ENCODE results near the gene CCDC57. TPM values are rescaled to one million over a fixed set of nuclear protein-coding genes. Genes with fewer than 3 reads are reported as not detected.

Gene CCDC57
- total RNA-seq, 4 donors from 2014 or later: 23.5 to 87.5 (median 48.3) TPM

DNA sequence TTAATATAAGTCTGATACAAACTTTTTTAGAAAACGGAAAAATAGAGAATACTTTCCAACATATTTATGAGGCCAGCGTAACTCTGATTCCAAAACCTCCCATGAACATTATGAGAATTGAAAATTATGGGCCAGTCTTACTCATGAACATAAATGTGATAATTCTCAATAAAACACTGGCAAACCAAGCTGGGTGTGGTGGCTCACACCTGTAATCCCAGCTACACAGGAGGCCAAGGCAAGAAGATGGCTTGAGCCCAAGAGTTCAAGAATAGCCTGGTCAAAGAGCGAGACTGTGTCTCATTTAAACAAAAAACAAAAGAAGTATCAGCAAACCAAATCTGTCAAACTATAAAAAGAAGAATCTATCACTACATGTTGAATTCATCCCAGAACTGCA lies 47.8 kb downstream of the CCDC57 start:
- no peak overlapping the region for H3K4me3 ChIP-seq
- H3K36me3 ChIP-seq: peaks cover 0 to 13% (median 2%) of the 10 kb centered on the region in 4 donors
- no peaks in the 10 kb centered on the region for H3K9me3 ChIP-seq
- DNase-seq: no peak
- TF ChIP-seq CTCF (IDR thresholded peaks at IDR 0.05) (no peak), POLR2A (IDR thresholded peaks at IDR 0.05) (no peak), POLR2AphosphoS5 (IDR thresholded peaks at IDR 0.05) (no peak), EP300 (IDR thresholded peaks at IDR 0.05; ENCODE audit: low read depth) (no peak)
- intact Hi-C loops (cut with DNase I; ENCODE audit: low total_unique reads): no loop called here
- WGBS, 2 donors (ENCODE audit: low coverage in 1 of 2): 95 to 96% methylated on average over 3 of the region's 3 CpGs
- no peaks in the 10 kb centered on the region for H3K4me1 ChIP-seq
- in situ Hi-C loops (cut with MboI; ENCODE audit: low pct_ligation_motif_present in 1 of 4, low pct_unique_long_range_greater_than_20kb in 1 of 4, low sequenced_read_pairs in 3 of 4): loop anchor here in 2 of 4 donors (25.0 kb wide), 2 partner anchors 128 to 203 kb away; partner anchors contain the start of genes DCXR (in 2 of the 2), RAC3 (in 2 of the 2) and NOTUM (in 1 of the 2)
- no peak overlapping the region for H3K27ac ChIP-seq
- H3K27me3 ChIP-seq: no peaks in the 10 kb centered on the region

DNA sequence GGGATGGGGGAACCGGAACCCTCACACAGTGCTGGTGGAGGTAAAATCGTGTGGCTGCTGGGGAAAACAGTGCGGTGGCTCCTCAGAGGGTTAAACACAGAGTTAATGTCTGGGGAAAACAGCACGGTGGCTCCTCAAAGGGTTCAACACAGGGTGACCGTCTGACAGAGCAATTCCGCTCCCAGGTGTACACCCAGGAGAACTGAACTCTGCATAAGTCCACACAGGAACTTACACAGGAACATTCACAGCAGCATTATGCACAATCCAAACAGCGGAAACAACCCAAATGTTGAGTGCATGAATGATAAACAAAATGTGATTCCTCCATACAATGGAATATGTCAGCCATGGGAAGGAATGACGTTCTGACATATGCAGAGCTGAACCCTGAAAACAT lies 51.4 kb downstream of the CCDC57 start:
- Histone ChIP-seq H3K36me3 (peaks cover 0 to 14% (median 2%) of the 10 kb centered on the region in 4 donors), H3K9me3 (no peaks in the 10 kb centered on the region), H3K4me1 (no peaks in the 10 kb centered on the region), H3K4me3 (no peak overlapping the region), H3K27ac (no peak overlapping the region), H3K27me3 (no peaks in the 10 kb centered on the region)
- in situ Hi-C loops (cut with MboI; ENCODE audit: low pct_ligation_motif_present in 1 of 4, low pct_unique_long_range_greater_than_20kb in 1 of 4, low sequenced_read_pairs in 3 of 4): loop anchor here in 2 of 4 donors (25.0 kb wide), 2 partner anchors 124 to 199 kb away; partner anchors contain the start of genes DCXR (in 2 of the 2), RAC3 (in 2 of the 2) and NOTUM (in 1 of the 2)
- intact Hi-C loops (cut with DNase I; ENCODE audit: low total_unique reads): no loop called here
- 84 to 93% methylated on average over 3 to 8 of the region's 8 CpGs for WGBS, 2 donors (ENCODE audit: low coverage in 1 of 2)
- TF ChIP-seq POLR2A (IDR thresholded peaks at IDR 0.05) (no peak), EP300 (IDR thresholded peaks at IDR 0.05; ENCODE audit: low read depth) (no peak), POLR2AphosphoS5 (IDR thresholded peaks at IDR 0.05) (no peak), CTCF (IDR thresholded peaks at IDR 0.05) (no peak)
- no peak for DNase-seq

DNA sequence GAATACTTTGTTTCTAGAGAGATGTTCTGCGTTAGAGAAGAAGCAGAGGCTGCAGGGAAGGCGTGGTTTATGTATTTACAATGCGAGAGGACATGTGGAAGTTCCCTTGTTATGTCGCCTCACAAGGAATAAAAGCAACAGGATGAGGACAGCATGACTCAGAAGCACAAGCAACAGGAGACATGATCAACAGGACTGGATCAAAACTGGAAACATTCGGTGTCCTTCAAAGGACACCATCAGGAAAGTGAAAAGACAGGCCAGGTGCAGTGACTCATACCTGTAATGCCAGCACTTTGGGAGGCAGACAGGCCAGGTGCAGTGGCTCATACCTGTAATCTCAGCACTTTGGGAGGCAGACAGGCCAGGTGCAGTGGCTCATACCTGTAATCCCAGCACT lies 52.6 kb downstream of the CCDC57 start:
- in situ Hi-C loops (cut with MboI; ENCODE audit: low pct_ligation_motif_present in 1 of 4, low pct_unique_long_range_greater_than_20kb in 1 of 4, low sequenced_read_pairs in 3 of 4): loop anchor here in 2 of 4 donors (25.0 kb wide), 2 partner anchors 123 to 198 kb away; partner anchors contain the start of genes DCXR (in 2 of the 2), RAC3 (in 2 of the 2) and NOTUM (in 1 of the 2)
- no peak for DNase-seq
- 56 to 64% methylated on average over 5 of the region's 5 CpGs for WGBS, 2 donors (ENCODE audit: low coverage in 1 of 2)

DNA sequence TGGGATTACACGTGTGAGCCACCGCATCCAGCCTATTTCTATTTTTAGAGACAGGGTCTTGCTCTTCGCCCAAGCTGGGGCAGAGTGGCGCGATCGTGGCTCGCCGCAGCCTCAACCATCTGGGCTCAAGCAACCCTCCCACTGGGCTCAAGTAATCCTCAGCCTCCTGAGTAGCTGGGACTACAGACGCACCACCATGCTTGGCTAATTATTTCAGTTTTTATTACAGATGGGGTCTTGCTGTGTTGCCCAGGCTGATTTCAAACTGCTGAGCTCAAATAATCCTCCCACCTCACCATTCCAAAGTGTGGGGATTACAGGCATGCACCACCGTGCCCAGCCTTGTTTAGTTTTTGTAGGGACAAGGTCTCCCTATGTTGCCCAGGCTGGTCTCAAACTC lies 53.8 kb downstream of the CCDC57 start:
- H3K9me3 ChIP-seq: no peaks in the 10 kb centered on the region
- H3K36me3 ChIP-seq: peaks cover 0 to 5% (median 2%) of the 10 kb centered on the region in 4 donors
- in situ Hi-C loops (cut with MboI; ENCODE audit: low pct_ligation_motif_present in 1 of 4, low pct_unique_long_range_greater_than_20kb in 1 of 4, low sequenced_read_pairs in 3 of 4) (loop anchor here (5.0 to 25.0 kb wide), 4 partner anchors 122 to 197 kb away; partner anchors contain the start of genes DCXR (in 3 of the 4), RAC3 (in 3 of the 4) and NOTUM (in 1 of the 4)), intact Hi-C loops (cut with DNase I; ENCODE audit: low total_unique reads) (no loop called here)
- H3K4me3 ChIP-seq: no peak overlapping the region
- no peaks in the 10 kb centered on the region for H3K27me3 ChIP-seq
- TF ChIP-seq EP300 (IDR thresholded peaks at IDR 0.05; ENCODE audit: low read depth): no peak
- TF ChIP-seq POLR2A (IDR thresholded peaks at IDR 0.05): no peak
- TF ChIP-seq POLR2AphosphoS5 (IDR thresholded peaks at IDR 0.05): no peak
- WGBS, 2 donors (ENCODE audit: low coverage in 1 of 2): 82% methylated on average over 10 of the region's 10 CpGs; no CpG with 5 or more reads in 1 of the 2 donors
- H3K27ac ChIP-seq: no peak overlapping the region
- H3K4me1 ChIP-seq: no peaks in the 10 kb centered on the region
- DNase-seq: no peak

More for the DNA sequence above, 52.6 kb downstream of the CCDC57 start:
- Histone ChIP-seq H3K36me3 (peaks cover 0 to 11% (median 2%) of the 10 kb centered on the region in 4 donors), H3K4me1 (no peaks in the 10 kb centered on the region), H3K4me3 (no peak overlapping the region), H3K27ac (no peak overlapping the region), H3K27me3 (no peaks in the 10 kb centered on the region), H3K9me3 (no peaks in the 10 kb centered on the region)
- TF ChIP-seq EP300 (IDR thresholded peaks at IDR 0.05; ENCODE audit: low read depth) (no peak), POLR2AphosphoS5 (IDR thresholded peaks at IDR 0.05) (no peak), POLR2A (IDR thresholded peaks at IDR 0.05) (no peak), CTCF (IDR thresholded peaks at IDR 0.05) (no peak)
- intact Hi-C loops (cut with DNase I; ENCODE audit: low total_unique reads): no loop called here

Data from transverse colon (tissue), 4 donors.